Measurements from ENCODE around the gene TMEM174. TPM values are rescaled to one million over a fixed set of nuclear protein-coding genes. Genes with fewer than 3 reads are reported as not detected.

The TMEM174 gene
- total RNA-seq, 1 donor from 2014 or later, result not detected

- H3K27me3 Mint-ChIP-seq, result peaks cover 6% of the 10 kb centered on the region
- H3K4me3 Mint-ChIP-seq, result no peak overlapping the region
- DNase-seq (ENCODE audit: extremely low spot score, unreplicated experiment), result no peak
- TF ChIP-seq, protein P1, sequence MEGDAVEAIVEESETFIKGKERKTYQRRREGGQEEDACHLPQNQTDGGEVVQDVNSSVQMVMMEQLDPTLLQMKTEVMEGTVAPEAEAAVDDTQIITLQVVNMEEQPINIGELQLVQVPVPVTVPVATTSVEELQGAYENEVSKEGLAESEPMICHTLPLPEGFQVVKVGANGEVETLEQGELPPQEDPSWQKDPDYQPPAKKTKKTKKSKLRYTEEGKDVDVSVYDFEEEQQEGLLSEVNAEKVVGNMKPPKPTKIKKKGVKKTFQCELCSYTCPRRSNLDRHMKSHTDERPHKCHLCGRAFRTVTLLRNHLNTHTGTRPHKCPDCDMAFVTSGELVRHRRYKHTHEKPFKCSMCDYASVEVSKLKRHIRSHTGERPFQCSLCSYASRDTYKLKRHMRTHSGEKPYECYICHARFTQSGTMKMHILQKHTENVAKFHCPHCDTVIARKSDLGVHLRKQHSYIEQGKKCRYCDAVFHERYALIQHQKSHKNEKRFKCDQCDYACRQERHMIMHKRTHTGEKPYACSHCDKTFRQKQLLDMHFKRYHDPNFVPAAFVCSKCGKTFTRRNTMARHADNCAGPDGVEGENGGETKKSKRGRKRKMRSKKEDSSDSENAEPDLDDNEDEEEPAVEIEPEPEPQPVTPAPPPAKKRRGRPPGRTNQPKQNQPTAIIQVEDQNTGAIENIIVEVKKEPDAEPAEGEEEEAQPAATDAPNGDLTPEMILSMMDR (conservative IDR thresholded peaks at IDR 0.05), result no peak
- H3K9me3 Mint-ChIP-seq, result no peaks in the 10 kb centered on the region
- no peak overlapping the region for H3K27ac Mint-ChIP-seq
- peaks cover 5% of the 10 kb centered on the region for H3K4me1 Mint-ChIP-seq (ENCODE audit: unreplicated experiment)
- H3K36me3 Mint-ChIP-seq, result no peaks in the 10 kb centered on the region
Observed at GRCh38 chr5:73137563-73138530, 35.1 kb upstream of the TMEM174 start.

DNA sequence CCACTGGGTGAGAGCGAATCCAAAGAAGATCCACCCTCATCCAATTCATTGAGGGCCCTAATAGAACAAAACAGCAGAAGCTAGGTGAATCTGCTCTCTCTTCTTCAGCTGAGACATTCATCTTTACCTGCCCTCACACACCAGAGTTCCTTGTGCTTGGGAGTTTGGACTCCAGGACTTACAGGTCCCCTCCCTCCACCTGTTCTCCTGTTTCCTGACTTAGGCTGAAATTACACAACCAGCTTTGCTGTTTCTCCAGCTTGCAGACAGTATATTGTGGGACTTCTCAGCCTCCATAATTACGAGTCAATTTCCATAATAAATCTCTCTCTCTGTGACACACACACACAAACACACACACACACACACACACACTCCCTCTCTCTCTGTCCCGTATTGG lies 33.5 kb upstream of the TMEM174 start:
- Mint-ChIP-seq H3K9me3 (no peaks in the 10 kb centered on the region), H3K27ac (no peak overlapping the region), H3K27me3 (peaks cover 4% of the 10 kb centered on the region), H3K4me3 (no peak overlapping the region), H3K36me3 (no peaks in the 10 kb centered on the region), H3K4me1 (ENCODE audit: unreplicated experiment) (peaks cover 5% of the 10 kb centered on the region)
- DNase-seq (ENCODE audit: extremely low spot score, unreplicated experiment), result no peak
- TF ChIP-seq, protein P1 (conservative IDR thresholded peaks at IDR 0.05), result no peak

DNA sequence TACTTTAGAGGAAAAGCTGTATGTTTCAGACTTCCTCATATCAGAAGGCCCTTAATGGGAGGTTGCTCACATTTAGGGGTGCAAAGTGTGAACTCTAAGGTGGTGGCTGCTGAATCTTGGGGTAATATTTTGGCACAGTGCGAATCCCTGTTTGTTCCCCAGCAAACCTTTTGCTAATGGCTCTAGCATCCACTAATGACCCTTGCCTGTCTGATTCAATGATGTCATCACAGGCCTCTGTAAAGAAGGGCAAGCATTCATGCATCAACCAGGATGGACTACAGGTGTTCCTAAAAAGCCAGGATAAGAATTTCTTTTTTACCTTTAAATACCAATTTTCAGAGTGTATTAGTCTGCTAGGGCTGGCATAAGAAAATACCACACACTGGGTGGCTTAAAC lies 32.2 kb upstream of the TMEM174 start:
- H3K4me1 Mint-ChIP-seq (ENCODE audit: unreplicated experiment), result no peaks in the 10 kb centered on the region
- no peaks in the 10 kb centered on the region for H3K36me3 Mint-ChIP-seq
- H3K27me3 Mint-ChIP-seq, result peaks cover 3% of the 10 kb centered on the region
- H3K9me3 Mint-ChIP-seq, result no peaks in the 10 kb centered on the region
- DNase-seq (ENCODE audit: extremely low spot score, unreplicated experiment), result no peak
- H3K27ac Mint-ChIP-seq, result no peak overlapping the region
- no peak overlapping the region for H3K4me3 Mint-ChIP-seq
- TF ChIP-seq, protein P1 (conservative IDR thresholded peaks at IDR 0.05), result no peak

GRCh38 chr5:73142035-73142434 lies 31.0 kb upstream of the TMEM174 start:
- Mint-ChIP-seq H3K27ac (no peak overlapping the region), H3K4me1 (ENCODE audit: unreplicated experiment) (no peaks in the 10 kb centered on the region), H3K27me3 (peaks cover 8% of the 10 kb centered on the region), H3K9me3 (no peaks in the 10 kb centered on the region), H3K36me3 (no peaks in the 10 kb centered on the region), H3K4me3 (no peak overlapping the region)
- TF ChIP-seq, protein P1 (conservative IDR thresholded peaks at IDR 0.05), result no peak
- DNase-seq (ENCODE audit: extremely low spot score, unreplicated experiment), result no peak

GRCh38 chr5:73143716-73144115 lies 29.3 kb upstream of the TMEM174 start:
- TF ChIP-seq, protein P1 (conservative IDR thresholded peaks at IDR 0.05), result no peak
- no peak for DNase-seq (ENCODE audit: extremely low spot score, unreplicated experiment)
- H3K9me3 Mint-ChIP-seq, result no peaks in the 10 kb centered on the region
- no peak overlapping the region for H3K27ac Mint-ChIP-seq
- H3K4me3 Mint-ChIP-seq, result no peak overlapping the region
- H3K4me1 Mint-ChIP-seq (ENCODE audit: unreplicated experiment), result no peaks in the 10 kb centered on the region
- H3K27me3 Mint-ChIP-seq, result peaks cover 8% of the 10 kb centered on the region
- no peaks in the 10 kb centered on the region for H3K36me3 Mint-ChIP-seq

Data from type B pancreatic cell (in vitro differentiated cells).